SW 1271 (cell line): ENCODE results near the gene PI4K2A.
"Not testable (repeated sequence)": the region's sequence is repeated elsewhere in the genome, so short reads cannot be mapped to it uniquely, and the experiment has no call there.

Source experiments
- DNase-seq, 2 experiments: peaks; one replicate each; lab custom pipeline; 2025; lab: John Stamatoyannopoulos, UW

PI4K2A gene

DNA sequence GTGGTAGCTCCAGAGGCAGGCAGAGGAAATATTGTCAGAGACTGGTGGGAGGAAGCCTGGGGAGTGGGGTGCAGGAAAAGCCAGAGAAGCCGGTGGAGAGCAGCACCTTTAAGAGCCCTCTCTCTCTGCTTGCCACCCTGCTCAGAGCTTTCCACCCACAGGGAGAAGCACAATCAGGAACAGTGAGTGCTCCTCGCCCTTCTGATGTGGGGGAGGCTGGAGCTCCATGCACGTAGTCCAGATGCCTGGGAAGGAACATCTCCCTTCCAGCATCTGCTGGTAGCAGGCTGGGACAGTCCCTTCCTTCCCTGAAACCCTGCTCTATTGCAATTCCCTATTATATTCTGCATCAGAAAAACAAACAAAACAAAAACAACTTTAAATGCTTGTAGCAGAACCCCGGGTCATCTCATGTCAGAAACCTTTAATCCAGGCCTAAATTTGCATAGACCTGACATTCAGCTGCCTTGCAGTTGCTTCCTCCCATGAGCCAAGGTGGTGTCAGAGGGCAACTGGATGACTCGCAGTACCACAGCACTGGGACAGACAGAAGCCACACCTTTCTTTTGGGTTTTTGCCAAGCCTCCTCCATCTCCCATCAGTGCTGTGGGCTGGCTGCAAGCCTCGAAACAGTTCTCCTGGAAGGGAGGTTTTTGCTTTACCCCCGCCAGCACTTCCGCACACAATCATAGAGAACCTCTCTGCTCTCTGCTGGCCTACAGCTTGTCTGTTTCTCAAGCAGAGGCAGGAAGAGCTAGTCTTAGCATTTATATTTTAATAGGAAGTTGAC, 33.5 kb downstream of the PI4K2A start:
- DNase-seq: peak in 1 of 2 experiments; percentile 26

DNA sequence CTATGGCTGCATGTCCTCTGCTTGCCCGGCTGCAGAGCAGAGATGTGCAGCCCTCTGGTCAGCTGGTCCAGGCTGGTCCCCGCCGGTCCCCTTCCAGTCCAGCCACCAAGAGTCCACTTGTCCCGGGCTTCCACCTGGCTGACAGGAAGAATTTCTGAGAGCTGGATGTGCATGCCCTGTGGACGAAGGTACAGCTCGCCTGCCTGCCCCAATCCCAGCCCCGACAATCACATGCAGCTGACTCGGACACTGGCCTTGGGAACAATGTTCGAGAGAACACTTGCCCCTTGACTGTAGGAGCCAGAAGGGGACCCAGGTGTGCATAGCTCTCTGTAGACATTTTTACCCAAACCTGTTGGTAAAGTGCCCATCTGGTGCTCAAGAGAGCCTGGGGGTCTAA, 34.8 kb downstream of the PI4K2A start:
- no peak for DNase-seq

- peak; percentile 13 to 57 for DNase-seq
Observed at GRCh38 chr10:97676770-97677581, 36.5 kb downstream of the PI4K2A start.

- DNase-seq: no peak
Observed at GRCh38 chr10:97679594-97679993, 39.1 kb downstream of the PI4K2A start.

DNA sequence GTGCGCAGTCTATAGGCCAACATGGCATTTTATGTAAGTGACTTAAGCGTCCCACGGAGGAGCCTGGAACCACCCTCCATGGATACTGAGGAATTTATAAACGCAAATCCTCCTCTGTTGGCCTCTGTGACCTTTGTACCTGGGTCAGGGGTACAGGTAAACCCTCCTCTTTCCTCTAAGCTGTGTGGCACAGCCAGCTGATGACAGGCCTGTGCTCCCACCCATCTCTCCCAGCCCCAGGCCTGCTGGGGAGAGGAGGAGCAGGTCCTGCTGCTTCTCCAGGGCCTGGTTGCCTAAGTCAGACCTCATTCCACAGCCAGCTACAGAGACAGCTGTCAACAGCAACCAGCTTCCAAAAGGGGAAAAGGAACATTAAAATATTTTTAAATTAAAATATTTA, 41.6 kb downstream of the PI4K2A start:
- DNase-seq: no peak

DNA sequence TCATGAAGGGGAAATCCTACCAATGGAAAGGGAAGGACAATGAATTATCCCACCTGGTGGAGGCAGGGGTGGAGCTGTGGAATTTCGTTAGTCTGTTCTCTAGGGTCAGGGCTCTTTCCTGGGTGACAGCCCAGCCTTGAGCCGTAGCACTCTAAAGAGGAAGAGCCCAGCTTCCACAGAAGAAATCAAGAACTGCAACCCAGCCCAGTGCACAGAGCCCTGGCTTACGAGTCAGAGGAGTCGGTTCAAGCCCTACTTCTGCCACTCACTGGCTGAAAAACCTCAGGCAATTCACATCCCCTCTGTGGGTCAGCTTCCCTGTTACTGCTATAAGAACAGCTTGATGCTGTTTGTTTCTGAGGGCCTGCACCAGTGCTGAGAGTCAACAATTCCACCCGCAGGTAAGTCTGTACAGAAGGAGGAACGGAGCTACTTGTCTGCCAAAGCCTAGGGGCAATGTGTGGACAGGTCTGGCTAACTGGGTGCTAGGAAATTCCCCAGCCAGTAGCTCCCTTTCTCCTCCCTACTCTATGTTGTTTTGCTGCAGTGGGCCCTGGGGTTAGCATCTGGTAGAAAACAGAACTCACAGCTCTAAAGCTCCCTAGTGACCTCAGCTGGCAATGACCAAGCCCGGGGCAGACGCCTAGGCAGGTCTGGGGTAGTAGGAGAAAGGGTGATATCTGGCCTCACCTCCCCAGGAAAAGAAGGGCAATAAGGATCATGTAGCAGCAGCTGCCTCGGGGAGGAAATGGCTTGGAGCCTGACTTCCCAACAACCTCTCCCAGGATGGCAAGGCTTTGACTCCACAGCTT, 43.3 kb downstream of the PI4K2A start:
- no peak for DNase-seq

DNA sequence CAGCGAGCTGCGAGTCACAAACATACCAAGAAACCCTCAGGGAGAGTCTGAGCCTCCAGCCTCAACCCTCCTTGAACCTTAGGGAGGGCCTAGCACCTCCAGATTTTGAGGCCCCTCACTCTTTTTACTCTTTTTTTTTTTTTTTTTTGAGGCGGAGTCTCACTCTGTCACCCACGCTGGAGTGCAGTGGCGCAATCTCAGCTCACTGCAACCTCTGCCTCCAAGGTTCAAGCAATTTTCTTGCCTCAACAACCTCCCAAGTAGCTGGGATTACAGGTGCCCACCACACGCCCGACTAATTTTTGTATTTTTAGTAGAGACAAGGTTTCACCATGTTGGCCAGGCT, 43.9 kb downstream of the PI4K2A start:
- DNase-seq: not testable (repeated sequence)

DNA sequence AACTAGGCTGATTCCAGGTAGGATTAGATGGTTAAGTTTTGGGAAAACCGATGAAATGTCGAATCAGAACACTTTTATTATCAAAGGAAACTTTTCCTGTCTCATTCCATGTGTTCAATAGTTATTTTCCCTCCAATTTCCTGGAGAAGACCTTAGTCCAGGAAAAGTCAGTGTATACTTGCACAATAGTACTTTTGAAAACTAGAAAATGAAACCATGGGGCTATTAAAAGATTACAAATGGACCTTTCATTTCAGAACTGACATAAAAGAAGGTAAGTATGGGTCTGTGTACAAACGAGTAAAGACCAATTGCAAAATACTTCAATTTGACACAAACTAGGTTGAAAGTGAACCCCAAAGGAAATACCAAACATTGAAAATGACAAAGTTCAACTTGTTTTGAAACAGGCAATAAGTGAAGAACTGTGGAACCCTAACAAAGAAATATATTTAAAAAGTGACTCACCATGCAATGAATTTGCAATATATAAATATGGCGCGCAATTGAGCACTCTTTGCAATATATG, 44.5 kb downstream of the PI4K2A start:
- no peak for DNase-seq

DNA sequence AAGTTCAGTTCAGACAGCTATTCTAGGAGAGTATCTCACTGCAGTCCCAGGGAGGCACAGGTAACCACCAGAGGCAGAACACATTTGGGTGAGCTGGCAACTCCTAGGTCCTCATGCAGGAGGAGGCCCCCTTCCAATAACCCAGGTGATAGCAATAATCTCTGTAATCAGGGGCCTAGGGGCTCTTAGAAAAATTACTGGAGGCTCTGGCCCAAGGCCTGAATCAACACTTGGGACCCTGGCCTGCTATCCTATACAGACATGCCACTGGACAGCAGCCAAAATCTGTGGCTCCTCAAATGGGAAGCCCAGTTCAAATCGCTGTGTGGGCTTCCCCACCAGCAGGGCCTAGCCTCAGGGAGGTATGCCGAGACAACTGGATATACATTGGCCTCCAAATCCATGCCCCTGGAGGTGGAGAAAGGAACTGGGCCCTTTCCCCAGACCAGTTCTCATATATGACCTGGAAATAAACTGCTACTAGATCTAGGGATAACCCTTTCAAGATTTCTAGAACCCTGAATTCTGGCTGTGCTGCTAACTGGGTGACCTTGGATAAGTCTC, 45.0 kb downstream of the PI4K2A start:
- peak in 1 of 2 experiments; percentile 30 for DNase-seq

DNA sequence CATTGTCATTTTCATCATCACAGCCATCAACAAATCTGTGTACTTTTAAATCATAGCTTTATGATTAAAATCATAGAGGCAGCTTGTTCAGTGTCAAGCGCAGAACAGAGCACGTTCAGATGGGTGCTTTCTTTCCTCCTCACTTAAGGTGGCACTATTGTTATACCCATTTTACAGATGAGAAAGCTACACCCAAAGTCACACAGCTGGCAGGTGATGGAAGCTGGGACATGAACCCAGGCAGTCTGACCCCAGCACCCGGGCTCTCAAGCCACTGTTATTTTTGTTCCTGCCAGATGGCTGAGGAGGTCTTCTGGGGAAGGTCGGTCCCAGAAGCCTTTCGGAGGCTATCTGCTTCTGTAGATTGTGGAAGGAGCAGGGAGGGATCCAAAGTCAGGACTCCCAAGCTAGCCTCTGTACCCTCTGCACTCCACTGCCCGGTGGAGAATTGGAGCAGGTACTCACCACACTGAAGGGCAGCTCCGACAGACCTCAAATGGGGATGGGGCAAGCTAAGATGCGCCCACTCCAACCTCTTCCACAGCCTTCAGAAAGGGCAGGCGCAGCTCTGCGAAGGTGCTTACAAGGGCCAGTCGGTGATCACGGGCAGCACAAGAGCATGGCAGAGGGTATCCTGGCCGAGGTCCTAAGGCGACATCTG, 46.0 kb downstream of the PI4K2A start:
- no peak for DNase-seq

- peak; percentile 89 to 94 for DNase-seq
Observed at GRCh38 chr10:97686962-97687784, 46.7 kb downstream of the PI4K2A start, which contains the start of gene AVPI1. Gene AVPI1, minus strand, starts transcription at chr10:97687241. Its CDS starts 7,336 bp downstream, at chr10:97679905.

DNA sequence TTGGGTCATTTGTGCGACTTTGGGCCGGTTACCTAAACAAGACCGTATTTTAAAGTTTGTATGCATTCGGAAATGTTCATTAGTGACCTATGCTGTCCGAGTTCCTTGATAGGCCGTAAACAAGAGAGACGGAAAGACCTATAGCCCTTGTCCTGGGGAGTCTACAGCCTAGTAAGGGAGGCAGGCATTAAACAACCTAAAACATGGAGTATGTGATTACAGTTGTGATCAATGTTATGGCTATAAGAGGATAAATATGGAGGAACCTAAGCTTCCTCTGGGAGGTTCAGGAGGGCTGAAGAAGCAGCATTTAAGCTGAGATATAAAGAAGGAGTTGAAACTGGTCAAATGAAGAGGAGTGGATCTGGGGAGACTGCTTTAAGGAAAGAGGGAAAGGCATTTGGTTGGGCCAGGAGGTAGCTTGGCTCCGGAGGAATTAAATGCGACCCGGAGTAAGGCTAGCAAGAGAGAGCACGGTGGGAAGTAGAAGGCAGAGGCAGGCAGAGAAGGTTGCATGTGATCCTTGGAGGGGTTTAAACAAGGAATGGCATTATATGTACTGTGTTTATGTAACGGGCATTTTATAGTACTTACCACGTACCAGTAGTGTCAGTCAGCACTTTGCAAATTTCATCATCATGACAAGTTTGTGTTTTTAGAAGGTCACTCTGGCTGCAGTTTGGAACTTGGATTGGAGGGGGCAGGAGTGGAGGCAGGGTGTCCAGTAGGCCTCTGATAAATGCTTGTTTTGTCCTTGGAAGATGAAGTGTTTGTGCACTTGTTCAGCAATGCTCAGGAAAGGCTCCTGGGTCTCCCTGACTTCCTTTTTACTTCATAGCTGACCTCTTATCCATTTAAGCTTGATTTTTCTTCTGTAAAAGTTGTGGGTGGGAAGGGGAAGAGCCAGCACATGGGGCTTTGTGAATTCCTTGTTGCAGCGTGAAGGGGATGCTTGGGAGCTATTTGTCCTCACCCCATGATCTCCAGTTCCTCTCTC, 47.6 kb downstream of the PI4K2A start:
- peak in 1 of 2 experiments; percentile 17 for DNase-seq

DNA sequence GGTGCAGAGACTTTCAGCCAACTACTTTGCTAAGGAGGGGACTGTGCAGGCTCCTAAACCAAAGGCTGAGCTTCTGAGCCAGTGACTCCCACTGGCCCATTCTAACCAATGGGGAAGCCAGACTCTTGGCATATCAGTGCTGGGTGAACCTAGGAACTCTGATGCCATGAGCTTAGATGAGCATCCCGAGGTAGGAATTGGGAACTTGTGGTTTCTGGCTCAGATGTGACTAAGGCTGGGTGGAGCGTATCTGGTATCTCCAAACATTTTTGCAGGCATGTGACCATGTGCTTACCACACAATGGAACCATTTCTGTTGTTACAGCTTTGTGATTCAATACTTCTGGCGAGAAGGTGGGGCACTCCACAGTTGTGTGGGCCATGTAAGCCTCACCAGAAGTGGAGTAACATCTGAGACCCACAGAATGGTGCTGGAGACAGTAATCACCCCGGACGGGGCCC, 49.1 kb downstream of the PI4K2A start:
- DNase-seq: peak in 1 of 2 experiments; percentile 65

DNA sequence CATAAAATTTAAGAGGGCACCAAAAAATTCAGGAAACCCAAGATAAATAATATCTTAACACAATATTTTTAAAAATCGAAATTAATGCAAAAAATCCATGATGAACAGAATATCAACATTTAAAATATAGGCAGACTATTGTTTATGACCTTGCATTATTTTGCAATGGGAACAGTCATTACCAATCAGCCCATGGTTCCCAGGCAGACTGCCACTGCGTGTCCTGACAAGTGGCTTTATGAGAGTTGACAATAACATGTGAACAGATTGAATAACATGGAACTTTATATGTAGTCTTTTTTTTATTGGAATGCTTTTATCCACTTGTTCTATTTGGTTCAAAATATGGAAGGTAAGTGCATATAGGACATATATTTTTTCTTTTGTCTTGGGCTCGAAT, 49.7 kb downstream of the PI4K2A start:
- no peak for DNase-seq

DNA sequence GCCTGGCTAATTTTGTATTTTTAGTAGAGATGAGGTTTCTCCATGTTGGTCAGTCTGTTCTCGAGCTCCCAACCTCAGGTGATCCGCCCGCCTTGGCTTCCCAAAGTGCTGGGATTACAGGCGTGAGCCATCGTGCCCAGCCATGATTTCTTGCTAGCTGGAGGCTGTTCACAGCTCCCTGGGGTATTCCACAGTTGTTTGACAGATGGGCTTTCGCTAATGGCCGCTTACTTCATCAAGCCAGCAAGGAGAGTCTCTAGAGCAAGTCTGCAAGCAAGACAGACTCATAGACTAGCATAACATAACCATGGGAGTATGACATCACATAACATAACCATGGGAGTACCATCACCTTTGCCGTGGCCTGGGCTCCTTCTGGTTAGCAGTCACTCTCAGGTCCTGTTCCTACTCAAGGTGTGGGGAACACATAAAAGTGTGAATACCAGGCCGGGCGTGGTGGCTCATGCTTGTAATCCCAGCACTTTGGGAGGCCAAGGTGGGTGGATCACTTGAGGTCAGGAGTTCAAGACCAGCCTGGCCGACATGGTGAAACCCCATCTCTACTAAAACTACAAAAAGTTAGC, 57.7 kb downstream of the PI4K2A start:
- DNase-seq: not testable (repeated sequence)

- peak in 1 of 2 experiments; percentile 67 for DNase-seq
Observed at GRCh38 chr10:97701438-97702069, 61.1 kb downstream of the PI4K2A start.

DNA sequence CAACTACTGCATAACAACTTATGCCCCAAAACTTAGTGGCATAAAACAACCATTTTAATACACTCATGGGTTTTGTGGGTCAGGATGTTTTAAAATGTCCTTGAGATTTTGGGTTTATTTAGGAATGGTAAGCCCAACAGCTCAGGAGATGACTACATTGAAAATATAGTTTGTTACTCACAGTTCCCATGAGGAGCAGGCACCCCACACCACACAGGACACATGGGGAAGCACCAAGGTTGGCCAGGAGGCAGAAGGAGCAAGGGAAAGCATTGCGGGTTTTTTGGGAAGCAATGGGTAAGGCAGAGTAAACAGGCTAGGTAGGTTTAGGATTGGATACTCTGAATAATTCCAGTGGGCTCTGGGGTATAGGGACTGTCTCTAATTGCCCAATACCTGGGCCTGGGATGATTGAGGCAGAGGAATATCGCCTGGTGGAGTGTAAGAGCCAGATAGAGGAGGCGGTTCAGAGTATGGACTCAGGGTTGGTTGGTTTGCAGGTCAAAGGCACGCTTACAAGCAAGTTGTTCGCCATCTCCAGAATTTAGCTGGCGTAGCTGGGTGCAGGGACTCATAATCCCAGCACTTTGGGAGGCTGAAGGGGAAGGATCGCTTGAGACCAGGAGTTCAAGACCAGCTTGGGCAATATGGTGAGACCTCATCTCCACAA, 63.1 kb downstream of the PI4K2A start:
- DNase-seq: no peak
